ENCODE measurements around the gene HMGB2. TPM values are rescaled to one million over a fixed set of nuclear protein-coding genes. Genes with fewer than 3 reads are reported as not detected.

HMGB2 gene
- total and polyA plus RNA-seq, 2 donors (not counting 3 experiments of a cell fraction or from before 2014, with no cell fraction given): 45.9 to 233 TPM

DNA sequence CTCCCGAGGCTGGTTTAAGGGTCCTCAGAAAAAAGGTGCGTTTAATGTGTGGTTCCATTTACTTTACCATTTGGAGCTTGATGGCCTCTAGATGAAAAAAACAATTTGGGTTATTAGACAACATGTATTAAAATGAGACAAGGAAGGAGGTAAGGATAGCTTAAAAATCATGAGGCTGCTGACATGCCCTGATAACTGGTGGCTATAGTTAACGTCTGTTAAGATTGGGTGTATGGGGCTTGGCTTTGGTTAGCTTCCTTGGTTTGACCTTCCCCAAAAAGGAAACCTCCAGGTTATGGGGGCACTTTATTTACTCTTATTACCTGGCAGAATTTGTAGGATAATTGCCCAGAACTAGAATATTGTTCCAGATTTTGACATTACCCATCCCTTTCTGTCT, 51.5 kb downstream of the HMGB2 start:
- TF ChIP-seq, protein P1, sequence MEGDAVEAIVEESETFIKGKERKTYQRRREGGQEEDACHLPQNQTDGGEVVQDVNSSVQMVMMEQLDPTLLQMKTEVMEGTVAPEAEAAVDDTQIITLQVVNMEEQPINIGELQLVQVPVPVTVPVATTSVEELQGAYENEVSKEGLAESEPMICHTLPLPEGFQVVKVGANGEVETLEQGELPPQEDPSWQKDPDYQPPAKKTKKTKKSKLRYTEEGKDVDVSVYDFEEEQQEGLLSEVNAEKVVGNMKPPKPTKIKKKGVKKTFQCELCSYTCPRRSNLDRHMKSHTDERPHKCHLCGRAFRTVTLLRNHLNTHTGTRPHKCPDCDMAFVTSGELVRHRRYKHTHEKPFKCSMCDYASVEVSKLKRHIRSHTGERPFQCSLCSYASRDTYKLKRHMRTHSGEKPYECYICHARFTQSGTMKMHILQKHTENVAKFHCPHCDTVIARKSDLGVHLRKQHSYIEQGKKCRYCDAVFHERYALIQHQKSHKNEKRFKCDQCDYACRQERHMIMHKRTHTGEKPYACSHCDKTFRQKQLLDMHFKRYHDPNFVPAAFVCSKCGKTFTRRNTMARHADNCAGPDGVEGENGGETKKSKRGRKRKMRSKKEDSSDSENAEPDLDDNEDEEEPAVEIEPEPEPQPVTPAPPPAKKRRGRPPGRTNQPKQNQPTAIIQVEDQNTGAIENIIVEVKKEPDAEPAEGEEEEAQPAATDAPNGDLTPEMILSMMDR (IDR thresholded peaks at IDR 0.05; ENCODE audit: extremely low read depth in 1 of 2, insufficient read depth in 1 of 2, low read depth in 1 of 2, low read length in 2 of 2): no peak
- no peak for TF ChIP-seq POLR2A (IDR thresholded peaks at IDR 0.05; ENCODE audit: low read depth, low read length)
- TF ChIP-seq POLR2AphosphoS5 (IDR thresholded peaks at IDR 0.05; ENCODE audit: insufficient read depth, low read depth, low read length): no peak
- TF ChIP-seq FOS (IDR thresholded peaks at IDR 0.05; ENCODE audit: borderline replicate concordance, insufficient read depth, low read length): no peak
- no peak for TF ChIP-seq EZH2 (IDR thresholded peaks at IDR 0.05; ENCODE audit: borderline replicate concordance, low read depth, low read length, severe bottlenecking)
- no peak for TF ChIP-seq JUN (IDR thresholded peaks at IDR 0.05; ENCODE audit: borderline replicate concordance, insufficient read depth, insufficient read length, low read depth)
- TF ChIP-seq GATA2 (IDR thresholded peaks at IDR 0.05; ENCODE audit: insufficient read depth, insufficient read length, low read depth, low read length): no peak
- TF ChIP-seq, protein P2, sequence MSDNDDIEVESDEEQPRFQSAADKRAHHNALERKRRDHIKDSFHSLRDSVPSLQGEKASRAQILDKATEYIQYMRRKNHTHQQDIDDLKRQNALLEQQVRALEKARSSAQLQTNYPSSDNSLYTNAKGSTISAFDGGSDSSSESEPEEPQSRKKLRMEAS (IDR thresholded peaks at IDR 0.05; ENCODE audit: insufficient read depth, insufficient read length): no peak
- no peak for TF ChIP-seq MYC (IDR thresholded peaks at IDR 0.05; ENCODE audit: low read depth, low read length)
- Histone ChIP-seq H3K27me3 (ENCODE audit: control insufficient read depth in 2 of 2, insufficient read depth in 2 of 2, low read length in 2 of 2) (no peaks in the 10 kb centered on the region), H3K4me2 (ENCODE audit: insufficient read depth, low read length) (no peak overlapping the region), H3K9ac (replicated peaks; ENCODE audit: extremely low read depth, insufficient read depth, low read length) (no peak overlapping the region), H3K27ac (ENCODE audit: insufficient read depth, low read depth, low read length) (no peak overlapping the region), H4K20me1 (replicated peaks; ENCODE audit: control insufficient read depth, extremely low read depth, insufficient read depth, low read length) (no peaks in the 10 kb centered on the region), H3K4me1 (ENCODE audit: control insufficient read depth, extremely low read depth, insufficient read depth, low read length) (no peaks in the 10 kb centered on the region), H3K4me3 (replicated peaks in 1 of 3; ENCODE audit: insufficient read depth in 1 of 3, low read depth in 1 of 3, low read length in 3 of 3) (no peak overlapping the region), H3K79me2 (ENCODE audit: control insufficient read depth, insufficient read depth, low read length) (no peaks in the 10 kb centered on the region), H3K9me1 (replicated peaks; ENCODE audit: control insufficient read depth, extremely low read depth, insufficient read depth, low read length) (no peaks in the 10 kb centered on the region), H2AFZ (ENCODE audit: low read depth, low read length) (no peak overlapping the region), H3K36me3 (ENCODE audit: control insufficient read depth in 2 of 2, extremely low read depth in 1 of 2, insufficient read depth in 2 of 2, low read length in 2 of 2) (no peaks in the 10 kb centered on the region), H3K9me3 (replicated peaks; ENCODE audit: control insufficient read depth, insufficient read depth, low read length) (no peaks in the 10 kb centered on the region)
- DNase-seq (ENCODE audit: low read depth, low spot score) (no peak), FAIRE-seq (no peak)
- dilution Hi-C loops (cut with MboI; ENCODE audit: extremely low pct_ligation_motif_present, low sequenced_read_pairs) (no loop called here), intact Hi-C loops (cut with micrococcal nuclease) (no loop called here)
- BruUV-seq (replicated peaks): no TSS peak
- ChIA-PET CTCF (interaction anchor here (1.0 kb wide), 1 partner anchor 269 kb away, joined by 4 read pairs; no protein-coding TSS in a partner anchor), POLR2A (no interaction called here)

Measured in endothelial cell of umbilical vein (primary cell).